Cardiac muscle cell (in vitro differentiated cells and primary cell): ENCODE measurements around the gene ARMC3. TPM values are rescaled to one million over a fixed set of nuclear protein-coding genes. Genes with fewer than 3 reads are reported as not detected.
"Not testable (repeated sequence)": the region's sequence is repeated elsewhere in the genome, so short reads cannot be mapped to it uniquely, and the experiment has no call there.

ENCODE experiments used
- DNase-seq, 2 donors: peaks; one replicate each; pipeline versions ENCODE4 v3.0.0 to v3.0.0-alpha.2; 2010 to 2017; ENCODE audit warnings: low read depth in 1 of 2, low spot score in 1 of 2
- H3K27ac ChIP-seq: fragments of 200-600 bp; sonication (generic); 2 replicates; pipeline ENCODE4 v1.5.1; 2016
- H3K27me3 ChIP-seq: fragments of 200-600 bp; sonication (generic); 2 replicates; pipeline ENCODE4 v1.6.0; 2016; ENCODE audit warnings: control low read depth
- H3K36me3 ChIP-seq: fragments of 200-600 bp; sonication (generic); 2 replicates; pipeline ENCODE4 v1.5.1; 2016; ENCODE audit warnings: control low read depth
- H3K4me1 ChIP-seq: fragments of 200-600 bp; sonication (generic); 2 replicates; pipeline ENCODE4 v1.8.1; 2017; ENCODE audit warnings: low read depth, mild to moderate bottlenecking, mixed run types
- H3K4me3 ChIP-seq: fragments of 200-600 bp; sonication (generic); 2 replicates; pipeline ENCODE4 v1.5.1; 2016; ENCODE audit warnings: mild to moderate bottlenecking
- H3K9me3 ChIP-seq: fragments of 200-600 bp; sonication (generic); 2 replicates; pipeline ENCODE4 v1.5.1; 2017; ENCODE audit warnings: low read depth, mild to moderate bottlenecking, control low read depth
- CTCF ChIP-seq: IDR thresholded peaks from 2 replicates; pipeline ENCODE4 v1.5.1; 2012; ENCODE audit warnings: low read depth, mild to moderate bottlenecking, low read length
- polyA plus RNA-seq: library from polyadenylated mRNA; unstranded; fragments of >200 nt; fragmentation: Nextera tagmentation; extraction: Ambion mirVana; gene quantifications from 2 replicates; pipeline ENCODE4 v1.2.1, GENCODE V29; 2016
- total RNA-seq: library from RNA; depleted of rRNA; stranded (reverse); fragments of >200 nt; gene quantifications from 2 replicates; pipeline ENCODE4 v1.2.3, GENCODE V29; 2016

The ARMC3 gene
- total and polyA plus RNA-seq, 2 experiments from 2014 or later: not detected

DNA sequence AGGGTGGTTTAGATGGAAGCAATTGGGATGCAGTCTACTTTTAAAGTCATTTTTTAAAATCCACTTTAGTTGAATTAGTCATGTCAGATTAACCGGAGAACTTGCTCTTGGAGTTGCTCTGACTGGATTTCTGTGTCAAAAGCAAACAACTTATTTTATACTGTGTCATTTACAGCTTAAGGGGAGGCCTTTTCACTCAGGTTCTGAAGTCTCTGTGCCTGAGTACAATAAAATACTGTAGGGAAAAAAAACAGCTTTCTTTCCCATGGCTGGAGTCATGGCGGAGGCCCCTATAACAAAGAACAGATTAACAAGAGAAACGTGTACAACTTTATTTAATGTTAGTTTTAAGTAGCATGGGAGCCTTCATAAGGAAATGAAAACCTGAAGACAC is 128.3 kb downstream of the ARMC3 start:
- no peak for TF ChIP-seq CTCF
- H3K9me3 ChIP-seq: peaks cover 2% of the 10 kb centered on the region
- H3K27me3 ChIP-seq: no peaks in the 10 kb centered on the region
- H3K4me1 ChIP-seq: peaks cover 4% of the 10 kb centered on the region
- no peak for DNase-seq
- H3K36me3 ChIP-seq: no peaks in the 10 kb centered on the region
- H3K4me3 ChIP-seq: no peak overlapping the region
- H3K27ac ChIP-seq: no peak overlapping the region

- no peak for TF ChIP-seq CTCF
- H3K36me3 ChIP-seq: no peaks in the 10 kb centered on the region
- H3K9me3 ChIP-seq: peaks cover 2% of the 10 kb centered on the region
- DNase-seq: no peak
- no peak overlapping the region for H3K4me3 ChIP-seq
- H3K4me1 ChIP-seq: no peaks in the 10 kb centered on the region
- H3K27ac ChIP-seq: no peak overlapping the region
- no peaks in the 10 kb centered on the region for H3K27me3 ChIP-seq
Measured at GRCh38 chr10:23058366-23058765, 130.5 kb downstream of the ARMC3 start.

GRCh38 chr10:23060918-23061317 is 133.1 kb downstream of the ARMC3 start:
- peaks cover 2% of the 10 kb centered on the region for H3K9me3 ChIP-seq
- no peak overlapping the region for H3K27ac ChIP-seq
- no peak for TF ChIP-seq CTCF
- H3K4me3 ChIP-seq: no peak overlapping the region
- no peaks in the 10 kb centered on the region for H3K27me3 ChIP-seq
- no peaks in the 10 kb centered on the region for H3K36me3 ChIP-seq
- DNase-seq: no peak
- no peaks in the 10 kb centered on the region for H3K4me1 ChIP-seq

GRCh38 chr10:23063045-23063972 is 135.5 kb downstream of the ARMC3 start:
- Histone ChIP-seq H3K36me3 (no peaks in the 10 kb centered on the region), H3K9me3 (peaks cover 2% of the 10 kb centered on the region), H3K4me3 (no peak overlapping the region), H3K4me1 (no peaks in the 10 kb centered on the region), H3K27me3 (no peaks in the 10 kb centered on the region), H3K27ac (no peak overlapping the region)
- DNase-seq: peak in 1 of 2 donors; percentile 56
- no peak for TF ChIP-seq CTCF

DNA sequence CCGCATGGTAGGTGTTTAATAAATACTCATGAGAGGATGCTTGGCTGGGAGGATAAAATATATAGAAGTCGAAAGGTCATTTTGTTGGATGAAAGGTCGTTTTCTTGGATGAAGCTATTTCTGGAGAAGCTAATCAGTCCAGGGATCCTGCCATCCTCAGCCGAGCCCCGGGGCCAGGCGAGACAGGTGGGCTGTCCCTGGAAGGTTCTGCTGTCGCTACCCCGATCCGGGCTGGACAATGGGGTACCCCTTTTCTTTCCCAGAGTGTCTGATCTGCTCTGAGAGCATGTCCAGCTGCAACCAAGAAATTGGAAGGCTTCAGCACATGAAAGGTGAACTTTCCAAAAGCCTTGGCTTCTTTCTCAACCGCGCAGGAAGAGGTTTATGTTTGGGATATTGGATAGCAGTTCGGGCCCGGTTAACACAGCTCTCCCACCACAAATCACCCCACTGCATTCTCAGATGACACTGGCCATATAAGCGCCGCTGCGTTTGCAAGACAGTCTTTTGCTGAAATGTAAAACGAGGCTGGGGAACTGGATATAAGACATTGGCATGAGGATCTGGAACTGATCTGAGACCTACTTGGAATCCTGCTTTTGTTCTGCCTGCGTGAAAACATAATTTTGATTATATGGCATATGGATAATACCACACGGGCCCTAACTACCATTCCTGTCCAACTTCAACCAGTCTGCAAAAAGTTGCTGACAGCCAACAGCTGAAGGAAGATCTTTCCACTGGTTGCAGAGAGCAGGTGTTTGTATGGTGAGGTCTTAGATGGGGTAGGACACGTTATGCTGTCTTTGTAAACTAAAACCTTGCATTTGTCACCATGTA is 136.3 kb downstream of the ARMC3 start:
- Histone ChIP-seq H3K4me1 (no peaks in the 10 kb centered on the region), H3K36me3 (no peaks in the 10 kb centered on the region), H3K27ac (no peak overlapping the region), H3K4me3 (no peak overlapping the region), H3K27me3 (no peaks in the 10 kb centered on the region), H3K9me3 (no peaks in the 10 kb centered on the region)
- no peak for TF ChIP-seq CTCF
- DNase-seq: no peak

- not testable (repeated sequence) for H3K27me3 ChIP-seq, H3K27ac ChIP-seq, H3K36me3 ChIP-seq, DNase-seq, H3K4me3 ChIP-seq, H3K4me1 ChIP-seq, H3K9me3 ChIP-seq
Measured at GRCh38 chr10:23064813-23065114, 136.9 kb downstream of the ARMC3 start.
